Activated CD8-positive, alpha-beta T cell treated with anti-CD3 and anti-CD28 coated beads, Interleukin-2, amount 10 ng/mL, durations not matched to agents 7 days and 5 days (primary cell): Measurements from ENCODE around the gene KITLG. TPM values are rescaled to one million over a fixed set of nuclear protein-coding genes. Genes with fewer than 3 reads are reported as not detected.
"Not testable (repeated sequence)": the region's sequence is repeated elsewhere in the genome, so short reads cannot be mapped to it uniquely, and the experiment has no call there.

ENCODE experiments used
- ATAC-seq: fragments of 150-1000 bp; cut with Tn5 transposase; one replicate; pipeline ENCODE4 v1.10.0; 2021; ENCODE audit warnings: moderate library complexity
- CTCF ChIA-PET: fragments of 350-600 bp; sonication (Branson Sonifier 250); formaldehyde crosslinking; loops from one replicate; lab custom pipeline; 2021; ENCODE audit warnings: antibody characterized with exemption; lab: Charles Lee
- POLR2A ChIA-PET: fragments of 350-600 bp; sonication (Branson Sonifier 250); formaldehyde crosslinking; loops from one replicate; lab custom pipeline; 2021; ENCODE audit warnings: antibody characterized with exemption; lab: Charles Lee
- DNase-seq: peaks from one replicate; pipeline ENCODE4 v3.0.0-alpha.2; 2020
- H3K27ac Mint-ChIP-seq: one replicate; pipeline ENCODE4 v1.8.0; 2021; ENCODE audit warnings: mild to moderate bottlenecking, mixed read lengths
- H3K27me3 Mint-ChIP-seq: one replicate; pipeline ENCODE4 v1.8.0; 2021; ENCODE audit warnings: low read depth, mixed read lengths
- H3K36me3 Mint-ChIP-seq: one replicate; pipeline ENCODE4 v1.8.0; 2021; ENCODE audit warnings: low read depth, mixed read lengths
- H3K4me1 Mint-ChIP-seq: one replicate; pipeline ENCODE4 v1.8.0; 2021; ENCODE audit warnings: low read depth, mixed read lengths
- H3K4me3 Mint-ChIP-seq: one replicate; pipeline ENCODE4 v1.8.0; 2021; ENCODE audit warnings: mild to moderate bottlenecking, mixed read lengths
- H3K9me3 Mint-ChIP-seq: one replicate; pipeline ENCODE4 v1.8.0; 2022; ENCODE audit warnings: mixed read lengths; ENCODE audit not compliant: insufficient read depth
- total RNA-seq, 2 experiments: library from RNA; stranded (reverse); gene quantifications; one replicate each; pipeline ENCODE4 v1.2.3, GENCODE V29; 2021

KITLG gene
- total RNA-seq, 2 experiments from 2014 or later = not detected

DNA sequence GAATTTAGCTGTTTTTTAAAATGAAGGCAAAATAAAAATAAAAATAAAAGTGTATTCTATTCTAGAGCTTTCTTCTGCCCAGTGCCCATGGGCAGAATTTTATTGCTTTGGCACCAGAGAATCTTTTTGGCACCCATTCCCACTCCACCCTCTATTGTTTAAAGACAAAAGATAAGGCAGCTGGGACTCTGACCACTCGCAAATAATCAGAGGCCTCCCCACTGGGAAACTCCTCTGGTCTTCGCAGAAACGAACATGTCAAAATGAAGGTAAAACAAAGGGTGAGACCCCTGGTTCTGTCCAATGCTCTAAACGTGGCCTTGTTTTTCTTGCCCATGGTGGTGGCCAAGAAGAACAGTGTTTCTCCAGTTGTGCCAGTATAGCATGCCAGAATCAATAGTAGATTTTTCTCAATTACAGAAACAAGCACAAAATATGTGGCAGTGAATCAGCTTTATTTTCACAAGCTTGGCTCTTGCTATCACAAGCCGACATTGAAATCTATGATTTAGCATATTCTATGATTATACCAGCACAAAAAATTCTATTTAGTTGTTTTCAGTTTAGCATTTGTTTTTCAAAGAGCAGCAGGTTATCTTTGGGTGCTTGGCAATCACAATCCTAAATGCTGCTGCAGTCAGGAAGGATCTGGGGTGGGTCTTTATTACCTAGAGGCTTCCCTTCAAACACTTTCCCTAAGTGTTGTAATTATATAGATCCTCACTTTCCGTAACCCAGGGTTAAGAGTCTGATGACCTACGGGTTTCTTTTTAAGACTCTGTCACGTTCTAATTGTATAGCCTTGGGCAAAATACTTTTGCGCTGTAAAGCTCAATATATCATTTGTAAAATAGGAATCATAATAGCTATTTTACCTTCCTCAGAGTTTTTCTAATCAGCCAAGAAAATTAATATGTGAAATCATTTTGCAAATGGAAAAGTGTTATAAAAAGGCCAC, 50.5 kb downstream of the KITLG start:
- H3K4me3 Mint-ChIP-seq = no peak overlapping the region
- no peaks in the 10 kb centered on the region for H3K9me3 Mint-ChIP-seq
- H3K27ac Mint-ChIP-seq = no peak overlapping the region
- H3K4me1 Mint-ChIP-seq = no peaks in the 10 kb centered on the region
- H3K27me3 Mint-ChIP-seq = no peaks in the 10 kb centered on the region
- CTCF ChIA-PET = no interaction called here
- ATAC-seq (no peak), DNase-seq (no peak)
- no peaks in the 10 kb centered on the region for H3K36me3 Mint-ChIP-seq
- POLR2A ChIA-PET = no interaction called here

- no peaks in the 10 kb centered on the region for H3K36me3 Mint-ChIP-seq
- no peak overlapping the region for H3K4me3 Mint-ChIP-seq
- ChIA-PET POLR2A (no interaction called here), CTCF (no interaction called here)
- no peaks in the 10 kb centered on the region for H3K27me3 Mint-ChIP-seq
- no peak overlapping the region for H3K27ac Mint-ChIP-seq
- DNase-seq (no peak), ATAC-seq (no peak)
- no peaks in the 10 kb centered on the region for H3K4me1 Mint-ChIP-seq
- H3K9me3 Mint-ChIP-seq = no peaks in the 10 kb centered on the region
Measured at GRCh38 chr12:88522961-88523360, 57.3 kb downstream of the KITLG start.

GRCh38 chr12:88520436-88520820, 59.8 kb downstream of the KITLG start:
- no peaks in the 10 kb centered on the region for H3K9me3 Mint-ChIP-seq
- POLR2A ChIA-PET = no interaction called here
- no peaks in the 10 kb centered on the region for H3K4me1 Mint-ChIP-seq
- H3K36me3 Mint-ChIP-seq = no peaks in the 10 kb centered on the region
- H3K4me3 Mint-ChIP-seq = no peak overlapping the region
- no peak for DNase-seq
- no peak for ATAC-seq
- no peak overlapping the region for H3K27ac Mint-ChIP-seq
- CTCF ChIA-PET = no interaction called here
- H3K27me3 Mint-ChIP-seq = no peaks in the 10 kb centered on the region

DNA sequence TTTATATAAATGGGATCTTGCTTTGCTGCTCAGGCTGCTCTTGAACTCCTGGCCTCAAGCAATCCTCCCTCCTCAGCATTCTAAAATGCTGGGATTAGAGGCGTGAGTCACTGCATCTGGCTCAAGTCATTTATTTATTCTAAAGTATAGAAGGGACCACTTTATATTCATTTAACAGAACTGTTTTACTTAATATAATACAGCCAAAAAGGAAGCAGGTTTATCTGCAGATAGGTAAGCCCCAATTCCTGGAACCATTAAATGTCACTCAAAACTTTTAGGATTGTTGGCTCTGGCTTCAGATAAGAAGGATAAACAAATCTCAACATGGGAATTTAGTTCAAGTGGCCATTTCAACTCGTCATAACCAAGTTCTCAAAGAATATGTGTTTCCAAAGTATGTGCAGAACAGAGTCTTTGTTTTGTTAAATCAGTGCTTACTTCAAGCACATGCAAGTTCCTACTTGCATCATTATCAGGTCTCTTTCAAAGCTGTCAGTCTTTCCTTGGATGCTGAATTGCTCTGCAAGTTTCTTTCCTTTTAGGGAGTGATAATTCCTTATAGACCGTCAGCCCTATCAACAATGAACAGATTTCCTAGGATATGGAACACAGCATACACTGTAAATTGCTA, 60.4 kb downstream of the KITLG start:
- H3K27me3 Mint-ChIP-seq = no peaks in the 10 kb centered on the region
- CTCF ChIA-PET = no interaction called here
- no peak for DNase-seq
- H3K9me3 Mint-ChIP-seq = no peaks in the 10 kb centered on the region
- H3K36me3 Mint-ChIP-seq = no peaks in the 10 kb centered on the region
- POLR2A ChIA-PET = no interaction called here
- no peak for ATAC-seq
- no peak overlapping the region for H3K27ac Mint-ChIP-seq
- H3K4me1 Mint-ChIP-seq = no peaks in the 10 kb centered on the region
- H3K4me3 Mint-ChIP-seq = no peak overlapping the region

- ChIA-PET POLR2A (no interaction called here), CTCF (no interaction called here)
- ATAC-seq = no peak
- Mint-ChIP-seq H3K27ac (no peak overlapping the region), H3K9me3 (no peaks in the 10 kb centered on the region), H3K4me3 (no peak overlapping the region), H3K4me1 (no peaks in the 10 kb centered on the region), H3K36me3 (no peaks in the 10 kb centered on the region), H3K27me3 (no peaks in the 10 kb centered on the region)
- DNase-seq = no peak
Measured at GRCh38 chr12:88518863-88519403, 61.3 kb downstream of the KITLG start.

GRCh38 chr12:88516811-88517210, 63.5 kb downstream of the KITLG start:
- Mint-ChIP-seq H3K27me3 (no peaks in the 10 kb centered on the region), H3K27ac (no peak overlapping the region), H3K36me3 (no peaks in the 10 kb centered on the region), H3K4me3 (no peak overlapping the region), H3K9me3 (no peaks in the 10 kb centered on the region), H3K4me1 (no peaks in the 10 kb centered on the region)
- no peak for DNase-seq
- ATAC-seq = no peak
- ChIA-PET POLR2A (no interaction called here), CTCF (no interaction called here)

DNA sequence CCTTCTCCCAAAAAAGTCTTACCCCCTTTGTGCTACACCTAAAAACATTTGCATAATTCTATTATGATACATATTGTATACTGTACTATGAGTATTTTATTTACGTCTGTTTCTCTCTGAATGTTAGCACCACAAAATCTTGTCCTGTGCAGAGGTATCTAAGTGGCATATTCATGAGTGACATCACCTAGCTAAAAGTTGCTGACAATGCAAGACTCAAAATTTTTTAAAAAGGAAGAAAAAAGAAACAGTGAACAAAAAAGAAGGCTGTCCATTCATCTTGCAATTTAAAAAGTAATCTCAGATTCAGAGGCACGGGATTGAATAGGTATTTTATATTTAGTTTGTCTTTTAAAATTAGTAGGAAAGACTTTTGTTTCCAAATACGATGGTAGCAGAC, 69.4 kb downstream of the KITLG start:
- Mint-ChIP-seq H3K27ac (no peak overlapping the region), H3K4me1 (no peaks in the 10 kb centered on the region), H3K9me3 (no peaks in the 10 kb centered on the region), H3K4me3 (no peak overlapping the region), H3K36me3 (no peaks in the 10 kb centered on the region), H3K27me3 (no peaks in the 10 kb centered on the region)
- no peak for DNase-seq
- ChIA-PET POLR2A (no interaction called here), CTCF (no interaction called here)
- ATAC-seq = no peak

DNA sequence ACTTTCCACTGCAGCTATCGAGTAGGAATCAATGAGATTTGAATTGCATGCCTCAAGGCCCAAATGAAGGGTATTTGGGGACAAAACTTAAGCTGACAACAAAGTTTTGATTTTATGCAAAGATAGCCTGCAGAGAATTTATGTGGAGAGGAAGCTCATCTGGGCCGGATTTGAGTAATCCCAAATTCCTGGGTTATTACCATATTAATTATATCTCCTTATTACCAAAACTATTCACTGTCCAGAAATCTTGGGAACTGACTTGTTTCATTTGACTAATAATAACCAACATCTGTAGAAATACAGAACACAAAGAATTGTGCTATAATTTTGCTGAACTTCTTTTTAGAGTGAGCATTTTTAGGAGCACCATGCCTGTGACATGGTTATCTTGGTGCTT, 70.4 kb downstream of the KITLG start:
- POLR2A ChIA-PET = no interaction called here
- no peaks in the 10 kb centered on the region for H3K36me3 Mint-ChIP-seq

GRCh38 chr12:88509347-88509746, 70.9 kb downstream of the KITLG start:
- Mint-ChIP-seq H3K4me1 (no peaks in the 10 kb centered on the region), H3K27ac (no peak overlapping the region), H3K36me3 (no peaks in the 10 kb centered on the region), H3K9me3 (no peaks in the 10 kb centered on the region), H3K27me3 (no peaks in the 10 kb centered on the region), H3K4me3 (no peak overlapping the region)
- DNase-seq (no peak), ATAC-seq (no peak)
- POLR2A ChIA-PET = no interaction called here
- CTCF ChIA-PET = no interaction called here

More for the DNA sequence above, 70.4 kb downstream of the KITLG start:
- Mint-ChIP-seq H3K4me3 (no peak overlapping the region), H3K27ac (no peak overlapping the region), H3K4me1 (no peaks in the 10 kb centered on the region), H3K27me3 (no peaks in the 10 kb centered on the region), H3K9me3 (no peaks in the 10 kb centered on the region)
- no peak for DNase-seq
- ATAC-seq = no peak
- CTCF ChIA-PET = no interaction called here

GRCh38 chr12:88507851-88508250, 72.4 kb downstream of the KITLG start:
- H3K27me3 Mint-ChIP-seq, POLR2A ChIA-PET, H3K4me3 Mint-ChIP-seq, H3K36me3 Mint-ChIP-seq, H3K9me3 Mint-ChIP-seq, CTCF ChIA-PET, H3K27ac Mint-ChIP-seq, DNase-seq, H3K4me1 Mint-ChIP-seq, ATAC-seq: not testable (repeated sequence)

DNA sequence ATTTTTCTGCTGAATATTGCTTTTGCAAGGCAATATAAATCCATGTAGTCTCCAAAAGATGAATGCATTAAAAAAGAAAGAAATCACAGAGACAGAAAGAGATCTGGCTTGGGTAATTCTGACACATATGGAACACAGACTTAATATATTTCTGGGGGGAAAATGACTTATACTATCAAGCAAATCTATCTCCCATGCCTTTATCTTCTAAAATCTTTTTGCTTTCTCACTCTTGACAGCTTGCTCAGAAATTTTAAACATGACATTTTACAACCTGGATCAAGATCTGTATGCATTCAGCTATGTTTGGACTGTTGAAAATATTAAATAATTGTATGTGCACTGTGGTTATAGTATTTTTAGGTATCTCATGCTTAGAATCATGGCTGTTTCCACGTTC, 73.0 kb downstream of the KITLG start:
- no peaks in the 10 kb centered on the region for H3K9me3 Mint-ChIP-seq
- no peaks in the 10 kb centered on the region for H3K36me3 Mint-ChIP-seq
- CTCF ChIA-PET = no interaction called here
- H3K27me3 Mint-ChIP-seq = no peaks in the 10 kb centered on the region
- POLR2A ChIA-PET = no interaction called here
- DNase-seq = no peak
- no peak overlapping the region for H3K4me3 Mint-ChIP-seq
- no peak for ATAC-seq
- H3K4me1 Mint-ChIP-seq = no peaks in the 10 kb centered on the region
- H3K27ac Mint-ChIP-seq = no peak overlapping the region

GRCh38 chr12:88505696-88506095, 74.6 kb downstream of the KITLG start:
- ChIA-PET POLR2A (no interaction called here), CTCF (no interaction called here)
- H3K27me3 Mint-ChIP-seq = no peaks in the 10 kb centered on the region
- no peak for DNase-seq
- no peaks in the 10 kb centered on the region for H3K9me3 Mint-ChIP-seq
- no peak for ATAC-seq
- no peak overlapping the region for H3K27ac Mint-ChIP-seq
- no peaks in the 10 kb centered on the region for H3K4me1 Mint-ChIP-seq
- no peaks in the 10 kb centered on the region for H3K36me3 Mint-ChIP-seq
- H3K4me3 Mint-ChIP-seq = no peak overlapping the region
